ENCODE results near the gene UBXN6. TPM values are rescaled to one million over a fixed set of nuclear protein-coding genes. Genes with fewer than 3 reads are reported as not detected.

UBXN6 gene
- polyA plus RNA-seq, 2 of the 4 experiments (the other 2 are of a cell fraction): 23.0 to 31.6 TPM

GRCh38 chr19:4409123-4409933, 48.3 kb downstream of the UBXN6 start:
- H3K4me2 ChIP-seq: no peak overlapping the region
- TF ChIP-seq, protein P1, sequence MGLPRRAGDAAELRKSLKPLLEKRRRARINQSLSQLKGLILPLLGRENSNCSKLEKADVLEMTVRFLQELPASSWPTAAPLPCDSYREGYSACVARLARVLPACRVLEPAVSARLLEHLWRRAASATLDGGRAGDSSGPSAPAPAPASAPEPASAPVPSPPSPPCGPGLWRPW (IDR thresholded peaks at IDR 0.05): no peak
- TF ChIP-seq EP300 (IDR thresholded peaks at IDR 0.05): no peak
- TF ChIP-seq SREBF2 (IDR thresholded peaks at IDR 0.05): no peak
- ATAC-seq (no peak), FAIRE-seq (no peak), DNase-seq (ENCODE audit: low read depth in 1 of 2, low spot score in 1 of 2) (no peak)
- peaks cover 8% of the 10 kb centered on the region for H3K4me1 ChIP-seq
- no peak overlapping the region for H3K4me3 ChIP-seq
- 91% methylated on average over 22 of the region's 23 CpGs for WGBS (ENCODE audit: missing lambda C conversion rate)
- no peak overlapping the region for H3K27ac ChIP-seq
- CTCF ChIA-PET: interaction anchor here (1.2 kb wide), 1 partner anchor 8 kb away, joined by 5 read pairs; no protein-coding TSS in a partner anchor
- POLR2A ChIA-PET: no interaction called here
- H3K9me3 ChIP-seq: no peaks in the 10 kb centered on the region

GRCh38 chr19:4406626-4407025, 51.0 kb downstream of the UBXN6 start:
- FAIRE-seq (no peak), ATAC-seq (no peak), DNase-seq (ENCODE audit: low read depth in 1 of 2, low spot score in 1 of 2) (no peak)
- ChIA-PET CTCF (no interaction called here), POLR2A (no interaction called here)
- TF ChIP-seq ZFP36 (IDR thresholded peaks at IDR 0.05; ENCODE audit: borderline replicate concordance, partially characterized antibody) (no peak), HDAC2 (IDR thresholded peaks at IDR 0.05) (no peak), NPAS2 (CRISPR knock-in tag; IDR thresholded peaks at IDR 0.05; ENCODE audit: borderline replicate concordance) (no peak), MAZ (IDR thresholded peaks at IDR 0.05; ENCODE audit: borderline replicate concordance, low read depth, low read length) (no peak), SMC3 (IDR thresholded peaks at IDR 0.05) (no peak), SREBF2 (IDR thresholded peaks at IDR 0.05) (no peak), CHD2 (IDR thresholded peaks at IDR 0.05; ENCODE audit: low read length, partially characterized antibody) (no peak), POLR2A (IDR thresholded peaks at IDR 0.05; ENCODE audit: low read length) (no peak), FOSL2 (IDR thresholded peaks at IDR 0.05) (no peak), FOSL2 (CRISPR knock-in tag; IDR thresholded peaks at IDR 0.05) (no peak), ZSCAN20 (CRISPR knock-in tag; IDR thresholded peaks at IDR 0.05) (no peak)
- TF ChIP-seq, protein P2, sequence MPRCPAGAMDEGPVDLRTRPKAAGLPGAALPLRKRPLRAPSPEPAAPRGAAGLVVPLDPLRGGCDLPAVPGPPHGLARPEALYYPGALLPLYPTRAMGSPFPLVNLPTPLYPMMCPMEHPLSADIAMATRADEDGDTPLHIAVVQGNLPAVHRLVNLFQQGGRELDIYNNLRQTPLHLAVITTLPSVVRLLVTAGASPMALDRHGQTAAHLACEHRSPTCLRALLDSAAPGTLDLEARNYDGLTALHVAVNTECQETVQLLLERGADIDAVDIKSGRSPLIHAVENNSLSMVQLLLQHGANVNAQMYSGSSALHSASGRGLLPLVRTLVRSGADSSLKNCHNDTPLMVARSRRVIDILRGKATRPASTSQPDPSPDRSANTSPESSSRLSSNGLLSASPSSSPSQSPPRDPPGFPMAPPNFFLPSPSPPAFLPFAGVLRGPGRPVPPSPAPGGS (IDR thresholded peaks at IDR 0.05): no peak
- TF ChIP-seq, protein P1 (IDR thresholded peaks at IDR 0.05): no peak
- no peak overlapping the region for H3K4me3 ChIP-seq
- WGBS (ENCODE audit: missing lambda C conversion rate): 93% methylated on average over 7 of the region's 7 CpGs
- H3K9me3 ChIP-seq: no peaks in the 10 kb centered on the region
- H3K4me1 ChIP-seq: peaks cover 18% of the 10 kb centered on the region
- no peak overlapping the region for H3K27ac ChIP-seq
- no peak overlapping the region for H3K4me2 ChIP-seq

DNA sequence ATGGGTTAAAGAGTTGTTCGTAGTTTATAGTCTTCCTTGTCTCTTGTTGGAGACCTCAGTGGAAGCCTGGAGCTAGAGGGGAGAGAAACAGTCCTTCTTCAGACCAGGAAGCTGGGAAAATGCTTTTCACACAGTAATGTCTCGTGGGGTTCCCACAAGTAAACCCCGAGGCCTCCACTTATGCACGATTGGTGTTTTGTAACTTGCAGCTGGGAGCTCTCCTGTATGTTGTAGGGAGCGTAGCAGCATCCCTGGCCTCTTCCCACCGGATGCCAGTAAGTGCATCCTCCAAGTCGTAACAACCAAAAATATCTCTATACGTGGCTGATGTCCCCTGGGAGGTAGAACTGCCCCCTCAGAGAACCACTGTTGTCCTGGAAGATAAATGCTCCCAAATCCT, 51.6 kb downstream of the UBXN6 start:
- H3K27ac ChIP-seq: no peak overlapping the region
- H3K4me2 ChIP-seq: no peak overlapping the region
- TF ChIP-seq TFCP2L1 (CRISPR knock-in tag; IDR thresholded peaks at IDR 0.05) (no peak), ESRRA (IDR thresholded peaks at IDR 0.05; ENCODE audit: borderline replicate concordance, low read length) (no peak), USF2 (IDR thresholded peaks at IDR 0.05) (no peak), GATA3 (IDR thresholded peaks at IDR 0.05; ENCODE audit: borderline replicate concordance) (no peak)
- ATAC-seq: no peak
- WGBS (ENCODE audit: missing lambda C conversion rate): 87% methylated on average over 8 of the region's 8 CpGs
- CTCF ChIA-PET: no interaction called here
- peaks cover 23% of the 10 kb centered on the region for H3K4me1 ChIP-seq
- POLR2A ChIA-PET: no interaction called here
- FAIRE-seq: no peak
- DNase-seq (ENCODE audit: low read depth in 1 of 2, low spot score in 1 of 2): no peak
- no peaks in the 10 kb centered on the region for H3K9me3 ChIP-seq
- H3K4me3 ChIP-seq: no peak overlapping the region
